ENCODE results near the gene PHGDH.

The PHGDH gene

GRCh38 chr1:119745034-119745433, 33.3 kb downstream of the PHGDH start:
- Histone ChIP-seq H3K36me3 (ENCODE audit: control insufficient read depth in 5 of 5, insufficient read depth in 5 of 5, low read length in 5 of 5) (peaks cover 0 to 20% (median 3%) of the 10 kb centered on the region in 5 donors), H3K9me3 (ENCODE audit: control insufficient read depth in 5 of 5, low read length in 5 of 5) (no peaks in the 10 kb centered on the region), H3K27ac (ENCODE audit: low read depth, low read length) (no peak overlapping the region), H3K9ac (ENCODE audit: low read length in 5 of 5) (no peak overlapping the region), H3K27me3 (ENCODE audit: control insufficient read depth in 5 of 5, insufficient read depth in 4 of 5, low read length in 5 of 5) (no peaks in the 10 kb centered on the region), H3K4me3 (ENCODE audit: low read depth in 1 of 5, low read length in 5 of 5) (no peak overlapping the region), H3K4me1 (ENCODE audit: control insufficient read depth in 5 of 5, insufficient read depth in 5 of 5, low read length in 5 of 5) (peaks cover 3 to 27% (median 25%) of the 10 kb centered on the region in 5 donors)

- H3K9me3 ChIP-seq (ENCODE audit: control insufficient read depth in 5 of 5, low read length in 5 of 5) = no peaks in the 10 kb centered on the region
- H3K4me1 ChIP-seq (ENCODE audit: control insufficient read depth in 5 of 5, insufficient read depth in 5 of 5, low read length in 5 of 5) = peaks cover 3 to 22% (median 18%) of the 10 kb centered on the region in 5 donors
- H3K27me3 ChIP-seq (ENCODE audit: control insufficient read depth in 5 of 5, insufficient read depth in 4 of 5, low read length in 5 of 5) = no peaks in the 10 kb centered on the region
- H3K27ac ChIP-seq (ENCODE audit: low read depth, low read length) = no peak overlapping the region
- peaks cover 0 to 8% (median 3%) of the 10 kb centered on the region in 5 donors for H3K36me3 ChIP-seq (ENCODE audit: control insufficient read depth in 5 of 5, insufficient read depth in 5 of 5, low read length in 5 of 5)
- no peak overlapping the region for H3K9ac ChIP-seq (ENCODE audit: low read length in 5 of 5)
- no peak overlapping the region for H3K4me3 ChIP-seq (ENCODE audit: low read depth in 1 of 5, low read length in 5 of 5)
Measured at GRCh38 chr1:119747451-119747850, 35.7 kb downstream of the PHGDH start.

GRCh38 chr1:119748040-119748439, 36.3 kb downstream of the PHGDH start:
- H3K4me3 ChIP-seq (ENCODE audit: low read depth in 1 of 5, low read length in 5 of 5) = no peak overlapping the region
- H3K27ac ChIP-seq (ENCODE audit: low read depth, low read length) = no peak overlapping the region

GRCh38 chr1:119752592-119752991, 40.9 kb downstream of the PHGDH start:
- H3K27me3 ChIP-seq (ENCODE audit: control insufficient read depth in 5 of 5, insufficient read depth in 4 of 5, low read length in 5 of 5) = no peaks in the 10 kb centered on the region
- no peaks in the 10 kb centered on the region for H3K36me3 ChIP-seq (ENCODE audit: control insufficient read depth in 5 of 5, insufficient read depth in 5 of 5, low read length in 5 of 5)
- H3K27ac ChIP-seq (ENCODE audit: low read depth, low read length) = no peak overlapping the region
- H3K4me3 ChIP-seq (ENCODE audit: low read depth in 1 of 5, low read length in 5 of 5) = no peak overlapping the region
- H3K4me1 ChIP-seq (ENCODE audit: control insufficient read depth in 5 of 5, insufficient read depth in 5 of 5, low read length in 5 of 5) = peaks cover 0 to 13% (median 0%) of the 10 kb centered on the region in 5 donors
- H3K9ac ChIP-seq (ENCODE audit: low read length in 5 of 5) = no peak overlapping the region
- H3K9me3 ChIP-seq (ENCODE audit: control insufficient read depth in 5 of 5, low read length in 5 of 5) = no peaks in the 10 kb centered on the region

More at GRCh38 chr1:119748040-119748439, 36.3 kb downstream of the PHGDH start:
- no peak overlapping the region for H3K9ac ChIP-seq (ENCODE audit: low read length in 5 of 5)
- H3K27me3 ChIP-seq (ENCODE audit: control insufficient read depth in 5 of 5, insufficient read depth in 4 of 5, low read length in 5 of 5) = no peaks in the 10 kb centered on the region
- no peaks in the 10 kb centered on the region for H3K9me3 ChIP-seq (ENCODE audit: control insufficient read depth in 5 of 5, low read length in 5 of 5)
- peaks cover 0 to 2% (median 0%) of the 10 kb centered on the region in 5 donors for H3K36me3 ChIP-seq (ENCODE audit: control insufficient read depth in 5 of 5, insufficient read depth in 5 of 5, low read length in 5 of 5)
- peaks cover 3 to 17% (median 12%) of the 10 kb centered on the region in 5 donors for H3K4me1 ChIP-seq (ENCODE audit: control insufficient read depth in 5 of 5, insufficient read depth in 5 of 5, low read length in 5 of 5)

GRCh38 chr1:119758584-119758983, 46.9 kb downstream of the PHGDH start:
- Histone ChIP-seq H3K9ac (ENCODE audit: low read length in 5 of 5) (no peak overlapping the region), H3K27ac (ENCODE audit: low read depth, low read length) (no peak overlapping the region), H3K36me3 (ENCODE audit: control insufficient read depth in 5 of 5, insufficient read depth in 5 of 5, low read length in 5 of 5) (no peaks in the 10 kb centered on the region), H3K4me3 (ENCODE audit: low read depth in 1 of 5, low read length in 5 of 5) (no peak overlapping the region), H3K9me3 (ENCODE audit: control insufficient read depth in 5 of 5, low read length in 5 of 5) (no peaks in the 10 kb centered on the region), H3K4me1 (ENCODE audit: control insufficient read depth in 5 of 5, insufficient read depth in 5 of 5, low read length in 5 of 5) (peaks cover 0 to 7% (median 0%) of the 10 kb centered on the region in 5 donors), H3K27me3 (ENCODE audit: control insufficient read depth in 5 of 5, insufficient read depth in 4 of 5, low read length in 5 of 5) (no peaks in the 10 kb centered on the region)

GRCh38 chr1:119762409-119762808, 50.7 kb downstream of the PHGDH start:
- H3K9me3 ChIP-seq (ENCODE audit: control insufficient read depth in 5 of 5, low read length in 5 of 5) = peaks cover 0 to 7% (median 0%) of the 10 kb centered on the region in 5 donors
- H3K9ac ChIP-seq (ENCODE audit: low read length in 5 of 5) = no peak overlapping the region
- peaks cover 0 to 15% (median 9%) of the 10 kb centered on the region in 5 donors for H3K4me1 ChIP-seq (ENCODE audit: control insufficient read depth in 5 of 5, insufficient read depth in 5 of 5, low read length in 5 of 5)
- H3K36me3 ChIP-seq (ENCODE audit: control insufficient read depth in 5 of 5, insufficient read depth in 5 of 5, low read length in 5 of 5) = no peaks in the 10 kb centered on the region
- H3K4me3 ChIP-seq (ENCODE audit: low read depth in 1 of 5, low read length in 5 of 5) = no peak overlapping the region
- no peaks in the 10 kb centered on the region for H3K27me3 ChIP-seq (ENCODE audit: control insufficient read depth in 5 of 5, insufficient read depth in 4 of 5, low read length in 5 of 5)
- no peak overlapping the region for H3K27ac ChIP-seq (ENCODE audit: low read depth, low read length)

- Histone ChIP-seq H3K27ac (ENCODE audit: low read depth, low read length) (no peak overlapping the region), H3K4me3 (ENCODE audit: low read depth in 1 of 5, low read length in 5 of 5) (no peak overlapping the region), H3K4me1 (ENCODE audit: control insufficient read depth in 5 of 5, insufficient read depth in 5 of 5, low read length in 5 of 5) (peaks cover 0 to 14% (median 9%) of the 10 kb centered on the region in 5 donors), H3K27me3 (ENCODE audit: control insufficient read depth in 5 of 5, insufficient read depth in 4 of 5, low read length in 5 of 5) (no peaks in the 10 kb centered on the region), H3K9ac (ENCODE audit: low read length in 5 of 5) (no peak overlapping the region), H3K9me3 (ENCODE audit: control insufficient read depth in 5 of 5, low read length in 5 of 5) (peaks cover 0 to 7% (median 0%) of the 10 kb centered on the region in 5 donors), H3K36me3 (ENCODE audit: control insufficient read depth in 5 of 5, insufficient read depth in 5 of 5, low read length in 5 of 5) (no peaks in the 10 kb centered on the region)
Measured at GRCh38 chr1:119762953-119763352, 51.2 kb downstream of the PHGDH start.

GRCh38 chr1:119764220-119764619, 52.5 kb downstream of the PHGDH start:
- no peak overlapping the region for H3K9ac ChIP-seq (ENCODE audit: low read length in 5 of 5)
- no peak overlapping the region for H3K27ac ChIP-seq (ENCODE audit: low read depth, low read length)
- H3K4me3 ChIP-seq (ENCODE audit: low read depth in 1 of 5, low read length in 5 of 5) = no peak overlapping the region
- H3K36me3 ChIP-seq (ENCODE audit: control insufficient read depth in 5 of 5, insufficient read depth in 5 of 5, low read length in 5 of 5) = no peaks in the 10 kb centered on the region
- H3K27me3 ChIP-seq (ENCODE audit: control insufficient read depth in 5 of 5, insufficient read depth in 4 of 5, low read length in 5 of 5) = no peaks in the 10 kb centered on the region
- peaks cover 0 to 14% (median 9%) of the 10 kb centered on the region in 5 donors for H3K4me1 ChIP-seq (ENCODE audit: control insufficient read depth in 5 of 5, insufficient read depth in 5 of 5, low read length in 5 of 5)
- H3K9me3 ChIP-seq (ENCODE audit: control insufficient read depth in 5 of 5, low read length in 5 of 5) = peaks cover 0 to 7% (median 0%) of the 10 kb centered on the region in 5 donors

- Histone ChIP-seq H3K9ac (ENCODE audit: low read length in 5 of 5) (peak overlapping the region in 3 of 5 donors; percentile 19 to 49 (median 22)), H3K4me3 (ENCODE audit: low read depth in 1 of 5, low read length in 5 of 5) (no peak overlapping the region), H3K27ac (ENCODE audit: low read depth, low read length) (no peak overlapping the region)
Measured at GRCh38 chr1:119766374-119766794, 54.6 kb downstream of the PHGDH start.

GRCh38 chr1:119767486-119767885, 55.8 kb downstream of the PHGDH start:
- no peak overlapping the region for H3K27ac ChIP-seq (ENCODE audit: low read depth, low read length)
- no peaks in the 10 kb centered on the region for H3K27me3 ChIP-seq (ENCODE audit: control insufficient read depth in 5 of 5, insufficient read depth in 4 of 5, low read length in 5 of 5)
- H3K9me3 ChIP-seq (ENCODE audit: control insufficient read depth in 5 of 5, low read length in 5 of 5) = peaks cover 0 to 7% (median 0%) of the 10 kb centered on the region in 5 donors
- peaks cover 0 to 14% (median 9%) of the 10 kb centered on the region in 5 donors for H3K4me1 ChIP-seq (ENCODE audit: control insufficient read depth in 5 of 5, insufficient read depth in 5 of 5, low read length in 5 of 5)
- H3K36me3 ChIP-seq (ENCODE audit: control insufficient read depth in 5 of 5, insufficient read depth in 5 of 5, low read length in 5 of 5) = no peaks in the 10 kb centered on the region
- H3K4me3 ChIP-seq (ENCODE audit: low read depth in 1 of 5, low read length in 5 of 5) = no peak overlapping the region
- H3K9ac ChIP-seq (ENCODE audit: low read length in 5 of 5) = no peak overlapping the region

More at GRCh38 chr1:119766374-119766794, 54.6 kb downstream of the PHGDH start:
- Histone ChIP-seq H3K9me3 (ENCODE audit: control insufficient read depth in 5 of 5, low read length in 5 of 5) (peaks cover 0 to 7% (median 0%) of the 10 kb centered on the region in 5 donors), H3K4me1 (ENCODE audit: control insufficient read depth in 5 of 5, insufficient read depth in 5 of 5, low read length in 5 of 5) (peaks cover 0 to 14% (median 9%) of the 10 kb centered on the region in 5 donors), H3K27me3 (ENCODE audit: control insufficient read depth in 5 of 5, insufficient read depth in 4 of 5, low read length in 5 of 5) (no peaks in the 10 kb centered on the region), H3K36me3 (ENCODE audit: control insufficient read depth in 5 of 5, insufficient read depth in 5 of 5, low read length in 5 of 5) (no peaks in the 10 kb centered on the region)

Measured in subcutaneous abdominal adipose tissue (tissue), 5 donors.